HCT116 (cell line): ENCODE results near the gene KDM5C. TPM values are rescaled to one million over a fixed set of nuclear protein-coding genes. Genes with fewer than 3 reads are reported as not detected.

ENCODE experiments used
- ATAC-seq: fragments of 200-7000 bp; cut with Tn5 transposase; 2 replicates; pipeline ENCODE4 v1.9.1; 2020; ENCODE audit warnings: mild to moderate bottlenecking, moderate library complexity
- BruUV-seq: library from RNA; stranded (reverse); fragments of 400-500 nt; replicated peaks from 2 replicates; lab custom pipeline; 2021; lab: Mats Ljungman, UMichigan
- CTCF ChIA-PET: fragments of 300-600 bp; sonication (Branson Sonifier 250); formaldehyde crosslinking; loops from one replicate; lab custom pipeline; 2021; ENCODE audit warnings: antibody characterized with exemption; lab: Charles Lee
- POLR2A ChIA-PET: fragments of 300-600, 350-600 bp; sonication (Branson Sonifier 250); formaldehyde crosslinking; loops from one replicate; lab custom pipeline; 2021; ENCODE audit warnings: antibody characterized with exemption; lab: Charles Lee
- RAD21 ChIA-PET, 2 experiments: fragments of 300-600 bp; sonication (Branson Sonifier 250); formaldehyde crosslinking; loops; one replicate each; lab custom pipeline; 2023; ENCODE audit warnings: low total read pairs in 2 of 2; ENCODE audit not compliant: uncharacterized antibody in 2 of 2, unreplicated experiment in 2 of 2, low non-redundant PET in 1 of 2; lab: Charles Lee
- DNase-seq: peaks from one replicate; pipeline ENCODE4 v3.0.0-alpha.2; 2010; ENCODE audit warnings: low read depth, low spot score
- H2AFZ ChIP-seq: fragments of 200-600 bp; shearing (Covaris generic), sonication (generic); 2 replicates; pipeline ENCODE4 v1.6.1; 2017; ENCODE audit warnings: low read depth, mixed run types, mixed read lengths, antibody characterized with exemption, low read length; ENCODE audit not compliant: poor library complexity, severe bottlenecking
- H3K27ac ChIP-seq: 2 replicates; pipeline ENCODE4 v1.5.1; 2012; ENCODE audit warnings: low read depth, low read length
- H3K27me3 ChIP-seq: fragments of 200-600 bp; sonication (generic); 2 replicates; pipeline ENCODE4 v1.6.1; 2016; ENCODE audit warnings: mixed run types, low read length, mixed read lengths; ENCODE audit not compliant: insufficient read depth
- H3K36me3 ChIP-seq, 2 experiments: fragments of 200-500 bp in 1 of 2; fragments of 200-600 bp in 1 of 2; sonication (Bioruptor generic) in 1 of 2; sonication (generic) in 1 of 2; 2 replicates each; pipeline versions ENCODE4 v1.5.1 to v1.6.1; 2014 to 2016; ENCODE audit warnings: low read length in 2 of 2, inconsistent platforms in 1 of 2, mixed read lengths in 1 of 2, mixed run types in 1 of 2; ENCODE audit not compliant: insufficient read depth in 2 of 2, control insufficient read depth in 1 of 2
- H3K4me1 ChIP-seq, 2 experiments: fragments of 200-600 bp in 1 of 2; sonication (generic) in 1 of 2; 2 replicates each; pipeline versions ENCODE4 v1.5.1 to v1.6.1; 2012 to 2017; ENCODE audit warnings: low read length in 2 of 2, inconsistent platforms in 1 of 2, mild to moderate bottlenecking in 1 of 2, mixed read lengths in 1 of 2, mixed run types in 1 of 2, moderate library complexity in 1 of 2; ENCODE audit not compliant: insufficient read depth in 2 of 2, control insufficient read depth in 1 of 2
- H3K4me2 ChIP-seq: fragments of 200-600 bp; sonication (generic); 2 replicates; pipeline ENCODE4 v1.6.1; 2017; ENCODE audit warnings: mixed run types, low read length, mixed read lengths
- H3K4me3 ChIP-seq, 2 experiments: fragments of 200-600 bp in 1 of 2; sonication (generic) in 1 of 2; replicated peaks in 1 of 2; 2 replicates each; pipeline ENCODE4 v1.5.1; 2011 to 2016; ENCODE audit warnings: low read length in 2 of 2, control low read depth in 1 of 2, low read depth in 1 of 2, mild to moderate bottlenecking in 1 of 2, mixed read lengths in 1 of 2, mixed run types in 1 of 2
- H3K79me2 ChIP-seq: fragments of 200-600 bp; sonication (generic); 2 replicates; pipeline ENCODE4 v1.6.1; 2017; ENCODE audit warnings: mild to moderate bottlenecking, mixed run types, low read length, moderate library complexity, mixed read lengths; ENCODE audit not compliant: insufficient read depth
- H3K9ac ChIP-seq: fragments of 200-600 bp; sonication (generic); 2 replicates; pipeline ENCODE4 v1.6.1; 2016; ENCODE audit warnings: low read length, mixed read lengths
- H3K9me2 ChIP-seq: fragments of 200-600 bp; sonication (generic), shearing (Covaris generic); 2 replicates; pipeline ENCODE4 v1.6.1; 2017; ENCODE audit warnings: mixed run types, mild to moderate bottlenecking, moderate library complexity; ENCODE audit not compliant: insufficient read depth
- H3K9me3 ChIP-seq, 2 experiments: fragments of 200-500 bp in 1 of 2; fragments of 200-600 bp in 1 of 2; sonication (Bioruptor generic) in 1 of 2; sonication (generic) in 1 of 2; 2 replicates each; pipeline ENCODE4 v1.6.1; 2014 to 2017; ENCODE audit warnings: low read length in 2 of 2, mixed read lengths in 2 of 2, inconsistent platforms in 1 of 2, low read depth in 1 of 2, mild to moderate bottlenecking in 1 of 2, mixed run types in 1 of 2, moderate library complexity in 1 of 2; ENCODE audit not compliant: control insufficient read depth in 1 of 2, insufficient read depth in 1 of 2
- H4K20me1 ChIP-seq: fragments of 200-600 bp; sonication (generic), shearing (Covaris generic); 2 replicates; pipeline ENCODE4 v1.6.1; 2017; ENCODE audit warnings: mixed run types, mild to moderate bottlenecking, moderate library complexity; ENCODE audit not compliant: insufficient read depth
- EZH2 ChIP-seq: fragments of 200-600 bp; sonication (generic); IDR thresholded peaks from 2 replicates; pipeline ENCODE4 v1.6.1; 2017; ENCODE audit warnings: antibody characterized with exemption, mixed run types
- JUND ChIP-seq: IDR thresholded peaks from 2 replicates; pipeline ENCODE4 v1.6.1; 2012
- POLR2AphosphoS5 ChIP-seq: IDR thresholded peaks from 2 replicates; pipeline ENCODE4 v1.6.1; 2011; ENCODE audit warnings: mild to moderate bottlenecking, low read depth, low read length, moderate library complexity
- SIN3A ChIP-seq: IDR thresholded peaks from 2 replicates; pipeline ENCODE4 v1.6.1; 2012; ENCODE audit warnings: low read depth
- TCF7L2 ChIP-seq: IDR thresholded peaks from 2 replicates; pipeline ENCODE4 v1.7.0; 2011; ENCODE audit warnings: borderline replicate concordance, inconsistent platforms; ENCODE audit not compliant: insufficient read depth, insufficient read length; ENCODE audit errors: extremely low read depth
- YY1 ChIP-seq: IDR thresholded peaks from 2 replicates; pipeline ENCODE4 v1.6.1; 2011; ENCODE audit warnings: low read length, low read depth, moderate library complexity, mild to moderate bottlenecking; ENCODE audit not compliant: insufficient replicate concordance; ENCODE audit errors: extremely low read depth
- ZNF274 ChIP-seq: fragments of 200-500 bp; sonication (Bioruptor generic); IDR thresholded peaks from 2 replicates; pipeline ENCODE4 v1.6.1; 2014; ENCODE audit warnings: mild to moderate bottlenecking, low read depth, low read length, inconsistent platforms
- intact Hi-C: fragments of 100-400 bp; cut with micrococcal nuclease; formaldehyde crosslinking; loops from 2 replicates; pipeline ENCODE4 v1.10.0; 2022
- total RNA-seq: library from RNA; stranded (reverse); gene quantifications from one replicate; pipeline ENCODE4 v1.2.1, GENCODE V29; 2021; ENCODE audit not compliant: unreplicated experiment
- TF ChIP-seq, protein P1 (sequence below): IDR thresholded peaks from 2 replicates; pipeline ENCODE4 v1.6.1; 2011; ENCODE audit warnings: mild to moderate bottlenecking, low read length, moderate library complexity; ENCODE audit not compliant: insufficient replicate concordance; ENCODE audit errors: extremely low read depth
- TF ChIP-seq, protein P2 (sequence below): IDR thresholded peaks from 2 replicates; pipeline ENCODE4 v1.6.1; 2012
- TF ChIP-seq, protein P3 (sequence below): IDR thresholded peaks from 2 replicates; pipeline ENCODE4 v1.6.1; 2012; ENCODE audit warnings: low read depth
- TF ChIP-seq, protein P4 (sequence below): IDR thresholded peaks from 2 replicates; pipeline ENCODE4 v1.6.1; 2012

Gene KDM5C
- total RNA-seq, 1 experiment from 2014 or later = 72.9 TPM

DNA sequence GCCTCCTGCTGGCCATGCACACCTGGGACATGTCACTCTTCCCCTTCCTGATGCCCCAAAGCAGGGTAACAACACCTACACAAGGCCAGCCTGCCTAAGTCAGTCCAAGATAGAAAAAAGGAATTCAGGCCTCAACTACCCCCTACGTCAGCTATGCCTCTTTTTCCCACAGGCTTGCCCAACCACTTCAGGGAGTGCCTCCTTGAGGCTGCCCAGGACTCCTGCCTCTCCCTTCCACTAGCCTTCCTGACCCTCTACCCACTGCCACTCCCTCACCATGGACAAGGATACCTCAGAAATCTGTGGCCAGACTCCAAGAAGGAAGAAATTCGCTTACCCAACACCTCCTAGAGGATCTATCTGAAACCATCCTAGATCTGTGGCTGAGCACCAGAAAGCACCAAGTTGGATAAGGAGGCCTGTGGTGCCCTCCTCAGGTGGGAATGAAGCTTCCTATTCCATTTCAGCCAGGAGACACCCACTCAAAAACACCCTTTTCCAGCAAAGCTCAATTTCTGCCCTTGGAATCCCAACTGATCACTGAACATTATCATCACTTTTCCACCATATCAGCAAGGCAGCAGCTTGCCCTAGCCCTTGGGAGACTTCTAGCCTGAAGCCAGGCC, 1.8 kb downstream of the KDM5C start:
- Histone ChIP-seq H2AFZ (no peak overlapping the region), H3K27ac (no peak overlapping the region), H3K9me2 (no peaks in the 10 kb centered on the region), H3K27me3 (no peaks in the 10 kb centered on the region), H3K4me3 (peak overlapping the region; percentile 80 to 81), H3K4me1 (peaks cover 8 to 15% of the 10 kb centered on the region in 2 experiments), H3K79me2 (peaks cover 46% of the 10 kb centered on the region), H3K4me2 (peak overlapping the region; percentile 82), H3K9me3 (no peaks in the 10 kb centered on the region), H3K9ac (no peak overlapping the region), H4K20me1 (peaks cover 7% of the 10 kb centered on the region; the same call in 1 of the 2 replicates), H3K36me3 (peaks cover 0 to 9% of the 10 kb centered on the region in 2 experiments; a peak in 2 of 4 replicates)
- intact Hi-C loops = no loop called here
- RAD21 ChIA-PET = no interaction called here
- DNase-seq (no peak), ATAC-seq (no peak)
- POLR2A ChIA-PET = interaction anchor here (0.6 kb wide), 1 partner anchor 141 kb away, joined by 3 read pairs; the partner anchor contains the start of gene TSPYL2
- TF ChIP-seq SIN3A (no peak), POLR2AphosphoS5 (no peak), JUND (no peak), EZH2 (no peak), YY1 (no peak), ZNF274 (no peak), TCF7L2 (no peak)
- TF ChIP-seq, protein P1, sequence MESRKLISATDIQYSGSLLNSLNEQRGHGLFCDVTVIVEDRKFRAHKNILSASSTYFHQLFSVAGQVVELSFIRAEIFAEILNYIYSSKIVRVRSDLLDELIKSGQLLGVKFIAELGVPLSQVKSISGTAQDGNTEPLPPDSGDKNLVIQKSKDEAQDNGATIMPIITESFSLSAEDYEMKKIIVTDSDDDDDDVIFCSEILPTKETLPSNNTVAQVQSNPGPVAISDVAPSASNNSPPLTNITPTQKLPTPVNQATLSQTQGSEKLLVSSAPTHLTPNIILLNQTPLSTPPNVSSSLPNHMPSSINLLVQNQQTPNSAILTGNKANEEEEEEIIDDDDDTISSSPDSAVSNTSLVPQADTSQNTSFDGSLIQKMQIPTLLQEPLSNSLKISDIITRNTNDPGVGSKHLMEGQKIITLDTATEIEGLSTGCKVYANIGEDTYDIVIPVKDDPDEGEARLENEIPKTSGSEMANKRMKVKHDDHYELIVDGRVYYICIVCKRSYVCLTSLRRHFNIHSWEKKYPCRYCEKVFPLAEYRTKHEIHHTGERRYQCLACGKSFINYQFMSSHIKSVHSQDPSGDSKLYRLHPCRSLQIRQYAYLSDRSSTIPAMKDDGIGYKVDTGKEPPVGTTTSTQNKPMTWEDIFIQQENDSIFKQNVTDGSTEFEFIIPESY = no peak
- TF ChIP-seq, protein P2, sequence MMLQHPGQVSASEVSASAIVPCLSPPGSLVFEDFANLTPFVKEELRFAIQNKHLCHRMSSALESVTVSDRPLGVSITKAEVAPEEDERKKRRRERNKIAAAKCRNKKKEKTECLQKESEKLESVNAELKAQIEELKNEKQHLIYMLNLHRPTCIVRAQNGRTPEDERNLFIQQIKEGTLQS = no peak
- TF ChIP-seq, protein P3, sequence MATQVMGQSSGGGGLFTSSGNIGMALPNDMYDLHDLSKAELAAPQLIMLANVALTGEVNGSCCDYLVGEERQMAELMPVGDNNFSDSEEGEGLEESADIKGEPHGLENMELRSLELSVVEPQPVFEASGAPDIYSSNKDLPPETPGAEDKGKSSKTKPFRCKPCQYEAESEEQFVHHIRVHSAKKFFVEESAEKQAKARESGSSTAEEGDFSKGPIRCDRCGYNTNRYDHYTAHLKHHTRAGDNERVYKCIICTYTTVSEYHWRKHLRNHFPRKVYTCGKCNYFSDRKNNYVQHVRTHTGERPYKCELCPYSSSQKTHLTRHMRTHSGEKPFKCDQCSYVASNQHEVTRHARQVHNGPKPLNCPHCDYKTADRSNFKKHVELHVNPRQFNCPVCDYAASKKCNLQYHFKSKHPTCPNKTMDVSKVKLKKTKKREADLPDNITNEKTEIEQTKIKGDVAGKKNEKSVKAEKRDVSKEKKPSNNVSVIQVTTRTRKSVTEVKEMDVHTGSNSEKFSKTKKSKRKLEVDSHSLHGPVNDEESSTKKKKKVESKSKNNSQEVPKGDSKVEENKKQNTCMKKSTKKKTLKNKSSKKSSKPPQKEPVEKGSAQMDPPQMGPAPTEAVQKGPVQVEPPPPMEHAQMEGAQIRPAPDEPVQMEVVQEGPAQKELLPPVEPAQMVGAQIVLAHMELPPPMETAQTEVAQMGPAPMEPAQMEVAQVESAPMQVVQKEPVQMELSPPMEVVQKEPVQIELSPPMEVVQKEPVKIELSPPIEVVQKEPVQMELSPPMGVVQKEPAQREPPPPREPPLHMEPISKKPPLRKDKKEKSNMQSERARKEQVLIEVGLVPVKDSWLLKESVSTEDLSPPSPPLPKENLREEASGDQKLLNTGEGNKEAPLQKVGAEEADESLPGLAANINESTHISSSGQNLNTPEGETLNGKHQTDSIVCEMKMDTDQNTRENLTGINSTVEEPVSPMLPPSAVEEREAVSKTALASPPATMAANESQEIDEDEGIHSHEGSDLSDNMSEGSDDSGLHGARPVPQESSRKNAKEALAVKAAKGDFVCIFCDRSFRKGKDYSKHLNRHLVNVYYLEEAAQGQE = no peak
- TF ChIP-seq, protein P4, sequence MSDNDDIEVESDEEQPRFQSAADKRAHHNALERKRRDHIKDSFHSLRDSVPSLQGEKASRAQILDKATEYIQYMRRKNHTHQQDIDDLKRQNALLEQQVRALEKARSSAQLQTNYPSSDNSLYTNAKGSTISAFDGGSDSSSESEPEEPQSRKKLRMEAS = no peak
- BruUV-seq = no TSS peak
- CTCF ChIA-PET = no interaction called here
